GM23248 (cell line): ENCODE data around the gene SGMS1. TPM values are rescaled to one million over a fixed set of nuclear protein-coding genes. Genes with fewer than 3 reads are reported as not detected.
"Not testable (repeated sequence)": the region's sequence is repeated elsewhere in the genome, so short reads cannot be mapped to it uniquely, and the experiment has no call there.

Experiments used
- DNase-seq: peaks from one replicate; pipeline ENCODE4 v3.0.0-alpha.2; 2015
- H2AFZ ChIP-seq: fragments of 200-600 bp; sonication (generic); 2 replicates; pipeline ENCODE4 v1.6.1; 2016; ENCODE audit warnings: antibody characterized with exemption
- H3F3A ChIP-seq: fragments of 200-600 bp; sonication (generic); 2 replicates; pipeline ENCODE4 v1.6.1; 2016; ENCODE audit warnings: mild to moderate bottlenecking, antibody characterized with exemption, mixed run types; ENCODE audit not compliant: insufficient read depth
- H3K27ac ChIP-seq: fragments of 200-600 bp; sonication (generic); 2 replicates; pipeline ENCODE4 v1.5.1; 2016; ENCODE audit warnings: mild to moderate bottlenecking
- H3K27me3 ChIP-seq: fragments of 200-600 bp; sonication (generic); replicated peaks from 2 replicates; pipeline ENCODE4 v1.6.1; 2016; ENCODE audit warnings: mild to moderate bottlenecking; ENCODE audit not compliant: insufficient read depth
- H3K36me3 ChIP-seq: fragments of 200-600 bp; sonication (generic); 2 replicates; pipeline ENCODE4 v1.6.1; 2016; ENCODE audit warnings: low read depth, mild to moderate bottlenecking
- H3K4me1 ChIP-seq: fragments of 200-600 bp; sonication (generic); 2 replicates; pipeline ENCODE4 v1.6.1; 2016; ENCODE audit warnings: mild to moderate bottlenecking; ENCODE audit not compliant: insufficient read depth
- H3K4me2 ChIP-seq: fragments of 200-600 bp; sonication (generic); one replicate; pipeline ENCODE4 v1.6.1; 2016; ENCODE audit warnings: mild to moderate bottlenecking; ENCODE audit not compliant: unreplicated experiment
- H3K4me3 ChIP-seq: fragments of 200-600 bp; sonication (generic); 2 replicates; pipeline ENCODE4 v1.5.1; 2016; ENCODE audit warnings: mild to moderate bottlenecking
- H3K79me2 ChIP-seq: fragments of 200-600 bp; sonication (generic); 2 replicates; pipeline ENCODE4 v1.6.1; 2016; ENCODE audit warnings: mild to moderate bottlenecking; ENCODE audit not compliant: insufficient read depth
- H3K9ac ChIP-seq: fragments of 200-600 bp; sonication (generic); 2 replicates; pipeline ENCODE4 v1.6.1; 2016; ENCODE audit warnings: mild to moderate bottlenecking
- H3K9me2 ChIP-seq: fragments of 200-600 bp; sonication (generic); 2 replicates; pipeline ENCODE4 v1.6.1; 2016; ENCODE audit warnings: mixed run types, mild to moderate bottlenecking, moderate library complexity; ENCODE audit not compliant: insufficient read depth
- H3K9me3 ChIP-seq: fragments of 200-600 bp; sonication (generic); one replicate; pipeline ENCODE4 v1.6.1; 2017; ENCODE audit warnings: low read depth
- H4K20me1 ChIP-seq: fragments of 200-600 bp; sonication (generic); 2 replicates; pipeline ENCODE4 v1.6.0; 2016; ENCODE audit not compliant: insufficient read depth
- EZH2 ChIP-seq: fragments of 200-600 bp; sonication (generic); IDR thresholded peaks from 2 replicates; pipeline ENCODE4 v1.6.1; 2018; ENCODE audit warnings: antibody characterized with exemption, mild to moderate bottlenecking; ENCODE audit not compliant: insufficient read depth, poor library complexity, severe bottlenecking
- EZH2phosphoT487 ChIP-seq: fragments of 200-600 bp; sonication (generic); IDR thresholded peaks from 2 replicates; pipeline ENCODE4 v1.6.1; 2018; ENCODE audit warnings: antibody characterized with exemption, moderate library complexity, mild to moderate bottlenecking, low read depth; ENCODE audit not compliant: insufficient read depth
- WGBS, 2 experiments: methylation state at CpG; one replicate each; pipeline ENCODE4 v1.1.6; 2015 to 2017; ENCODE audit warnings: low lambda C conversion rate in 2 of 2, low coverage in 1 of 2; ENCODE audit errors: missing lambda C conversion rate in 2 of 2; 5-methylcytosine and 5-hydroxymethylcytosine counted together
- in situ Hi-C: fragments of 300-500 bp; cut with MboI; formaldehyde crosslinking; loops from 2 replicates; pipeline ENCODE4 v1.15.0; 2020
- polyA plus RNA-seq: library from polyadenylated mRNA; unstranded; fragments of >200 nt; fragmentation: Nextera tagmentation; extraction: Ambion mirVana; gene quantifications from 2 replicates; pipeline ENCODE4 v1.2.1, GENCODE V29; 2016
- total RNA-seq: library from RNA; depleted of rRNA; stranded (reverse); fragments of >200 nt; shearing (Covaris generic); gene quantifications from 2 replicates; pipeline ENCODE4 v1.2.3, GENCODE V29; 2014

Gene SGMS1
- total and polyA plus RNA-seq, 2 experiments from 2014 or later = 22.7 to 53.6 TPM

DNA sequence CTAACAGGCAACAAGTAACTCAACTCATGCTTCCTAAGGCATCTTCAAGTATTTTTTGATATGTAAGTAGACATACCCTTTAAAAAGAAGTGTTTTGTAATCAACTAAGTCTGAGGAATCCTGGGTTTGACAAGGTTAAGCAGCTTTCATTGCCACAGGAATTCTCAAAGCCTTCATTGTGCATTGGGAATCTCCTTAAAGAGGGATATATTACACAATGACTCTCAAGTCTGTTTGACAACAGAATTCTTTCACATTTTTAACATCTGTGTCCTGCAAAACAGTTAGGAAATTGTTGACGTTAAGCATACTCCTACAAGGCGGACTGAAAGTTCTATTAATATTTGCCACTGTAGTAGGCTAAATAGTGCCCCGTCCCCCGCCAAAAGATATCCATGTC is 71.4 kb downstream of the SGMS1 start:
- TF ChIP-seq EZH2 = no peak
- TF ChIP-seq EZH2phosphoT487 = no peak
- peak overlapping the region; percentile 17 for H3K4me2 ChIP-seq
- no peak overlapping the region for H2AFZ ChIP-seq
- H3K4me1 ChIP-seq = peaks cover 44% of the 10 kb centered on the region
- in situ Hi-C loops = no loop called here
- peak overlapping the region; percentile 38 for H3K27ac ChIP-seq
- no peaks in the 10 kb centered on the region for H4K20me1 ChIP-seq
- H3K9me3 ChIP-seq = no peaks in the 10 kb centered on the region
- H3K9ac ChIP-seq = no peak overlapping the region
- H3K4me3 ChIP-seq = no peak overlapping the region
- H3K79me2 ChIP-seq = peaks cover 23% of the 10 kb centered on the region
- H3K27me3 ChIP-seq = no peaks in the 10 kb centered on the region
- H3K36me3 ChIP-seq = no peaks in the 10 kb centered on the region
- 67 to 71% methylated on average over 4 of the region's 4 CpGs for WGBS, 2 experiments
- H3K9me2 ChIP-seq = no peaks in the 10 kb centered on the region
- H3F3A ChIP-seq = peaks cover 20% of the 10 kb centered on the region
- peak; percentile 65 for DNase-seq

DNA sequence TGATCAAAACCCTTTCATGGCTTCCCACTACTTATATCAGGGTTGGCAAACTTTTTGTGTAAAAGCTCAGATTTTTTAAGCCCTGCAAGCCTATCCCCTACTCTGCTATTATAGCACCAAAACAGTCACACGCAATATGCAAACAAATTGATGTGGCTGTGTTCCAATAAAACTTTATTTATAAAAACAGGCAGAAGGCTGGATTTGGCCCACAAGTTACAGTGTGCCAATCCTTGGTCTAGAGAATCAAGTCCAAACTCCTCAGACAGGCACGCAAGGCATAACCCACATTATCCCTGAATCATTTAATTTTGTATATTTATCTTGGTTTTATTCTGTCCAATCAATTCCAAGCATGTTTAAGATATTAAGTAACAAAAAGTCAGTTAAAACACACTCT is 71.9 kb downstream of the SGMS1 start:
- Histone ChIP-seq H3K4me2 (peak overlapping the region; percentile 17), H3K79me2 (peaks cover 25% of the 10 kb centered on the region), H3K4me3 (no peak overlapping the region), H3K9me2 (no peaks in the 10 kb centered on the region), H3K9me3 (no peaks in the 10 kb centered on the region), H3K9ac (no peak overlapping the region), H3K36me3 (no peaks in the 10 kb centered on the region), H3K27ac (peak overlapping the region; percentile 38), H3K4me1 (peaks cover 40% of the 10 kb centered on the region), H3F3A (peaks cover 19% of the 10 kb centered on the region), H2AFZ (no peak overlapping the region), H4K20me1 (no peaks in the 10 kb centered on the region), H3K27me3 (no peaks in the 10 kb centered on the region)
- peak; percentile 43 for DNase-seq
- 89 to 91% methylated on average over 2 of the region's 2 CpGs for WGBS, 2 experiments
- in situ Hi-C loops = no loop called here
- TF ChIP-seq EZH2 (no peak), EZH2phosphoT487 (no peak)

DNA sequence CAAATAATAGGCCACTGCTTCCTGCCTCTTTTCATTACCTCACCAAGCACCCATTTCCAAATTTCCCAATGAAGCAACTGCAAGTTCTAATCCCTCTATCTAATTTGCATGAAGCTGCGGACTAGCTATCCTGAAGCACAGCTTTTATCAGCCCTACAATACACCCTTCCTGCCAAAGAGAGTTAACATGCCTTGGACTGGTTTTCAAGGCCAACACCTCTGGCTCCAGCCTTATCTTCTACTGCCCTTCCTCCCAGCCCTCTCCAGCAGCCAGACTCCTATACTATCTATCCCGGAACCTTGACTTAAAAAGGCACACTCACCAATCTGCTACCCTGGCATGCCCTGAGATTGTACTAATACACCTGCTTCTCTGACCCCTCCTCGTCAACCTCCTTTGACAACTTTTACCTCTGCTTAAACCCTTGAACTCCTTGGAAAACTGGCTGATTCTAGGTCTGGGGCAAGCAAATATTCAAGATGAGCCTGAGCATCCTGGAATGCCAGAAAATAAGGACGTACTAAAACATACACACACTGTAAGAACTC is 73.4 kb downstream of the SGMS1 start:
- Histone ChIP-seq H3K9ac (no peak overlapping the region), H4K20me1 (no peaks in the 10 kb centered on the region), H3K4me1 (peaks cover 25% of the 10 kb centered on the region), H3K9me3 (no peaks in the 10 kb centered on the region), H3F3A (peaks cover 16% of the 10 kb centered on the region), H3K27me3 (no peaks in the 10 kb centered on the region), H3K36me3 (no peaks in the 10 kb centered on the region), H3K79me2 (peaks cover 25% of the 10 kb centered on the region), H2AFZ (no peak overlapping the region), H3K27ac (no peak overlapping the region), H3K9me2 (no peaks in the 10 kb centered on the region), H3K4me2 (no peak overlapping the region), H3K4me3 (no peak overlapping the region)
- 86 to 89% methylated on average over 4 of the region's 4 CpGs for WGBS, 2 experiments
- in situ Hi-C loops = no loop called here
- no peak for DNase-seq
- TF ChIP-seq EZH2 (no peak), EZH2phosphoT487 (no peak)

DNA sequence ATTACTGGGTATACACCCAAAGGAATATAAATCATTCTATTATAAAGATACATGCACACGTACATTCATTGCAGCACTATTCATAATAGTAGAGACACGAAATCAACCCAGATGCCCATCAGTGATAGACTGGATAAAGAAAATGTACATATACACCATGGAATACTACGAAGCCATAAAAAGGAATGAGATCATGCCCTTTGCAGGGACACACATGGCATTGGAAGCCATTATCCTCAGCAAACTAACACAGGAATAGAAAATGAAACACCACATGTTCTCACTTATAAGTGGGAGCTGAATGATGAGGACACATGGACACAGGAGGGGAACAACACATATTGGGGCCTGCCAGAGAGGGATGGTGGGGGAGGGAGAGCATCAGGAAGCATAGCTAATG is 74.6 kb downstream of the SGMS1 start:
- DNase-seq, H3F3A ChIP-seq, H3K9me3 ChIP-seq, H4K20me1 ChIP-seq, H3K9me2 ChIP-seq, H2AFZ ChIP-seq, H3K36me3 ChIP-seq, H3K27me3 ChIP-seq, H3K27ac ChIP-seq, H3K9ac ChIP-seq, H3K4me3 ChIP-seq, H3K4me2 ChIP-seq, in situ Hi-C loops: not testable (repeated sequence)
- WGBS, 2 experiments = 76 to 80% methylated on average over 3 of the region's 3 CpGs
- H3K4me1 ChIP-seq = peaks cover 14% of the 10 kb centered on the region
- peaks cover 25% of the 10 kb centered on the region for H3K79me2 ChIP-seq

DNA sequence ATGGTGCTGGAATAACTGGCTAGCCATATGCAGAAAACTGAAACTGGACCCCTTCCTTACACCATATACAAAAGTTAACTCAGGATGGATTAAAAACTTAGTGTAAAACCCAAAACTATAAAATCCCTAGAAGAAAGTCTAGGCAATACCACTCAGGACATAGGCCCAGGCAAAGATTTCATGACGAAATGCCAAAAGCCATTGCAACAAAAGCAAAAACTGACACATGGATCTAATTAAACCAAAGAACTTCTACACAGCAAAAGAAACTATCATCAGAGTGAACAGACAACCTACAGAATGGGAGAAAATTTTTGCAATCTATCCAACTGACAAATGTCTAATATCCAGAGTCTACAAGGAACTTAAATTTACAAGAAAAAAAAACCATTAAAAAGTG is 75.3 kb downstream of the SGMS1 start:
- H3F3A ChIP-seq, H3K27me3 ChIP-seq, H2AFZ ChIP-seq, H3K27ac ChIP-seq, H3K9ac ChIP-seq, H3K4me2 ChIP-seq, H3K9me3 ChIP-seq, H3K36me3 ChIP-seq, H3K9me2 ChIP-seq, H4K20me1 ChIP-seq, H3K4me3 ChIP-seq, in situ Hi-C loops: not testable (repeated sequence)
- 31 to 38% methylated on average over 1 of the region's 1 CpG for WGBS, 2 experiments
- Histone ChIP-seq H3K79me2 (peaks cover 28% of the 10 kb centered on the region), H3K4me1 (peaks cover 14% of the 10 kb centered on the region)
- peak; percentile 47 for DNase-seq

DNA sequence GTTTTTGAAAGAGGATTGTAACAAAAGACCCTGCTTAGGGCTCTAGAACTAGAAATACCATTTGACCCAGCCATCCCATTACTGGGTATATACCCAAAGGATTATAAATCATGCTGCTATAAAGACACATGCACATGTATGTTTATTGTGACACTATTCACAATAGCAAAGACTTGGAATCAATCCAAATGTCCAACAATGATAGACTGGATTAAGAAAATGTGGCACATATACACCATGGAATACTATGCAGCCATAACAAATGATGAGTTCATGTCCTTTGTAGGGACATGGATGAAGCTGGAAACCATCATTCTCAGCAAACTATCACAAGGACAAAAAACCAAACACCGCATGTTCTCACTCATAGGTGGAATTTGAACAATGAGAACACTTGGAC is 77.5 kb downstream of the SGMS1 start:
- H2AFZ ChIP-seq, H3K9ac ChIP-seq, H3K4me1 ChIP-seq, H3F3A ChIP-seq, H3K4me2 ChIP-seq, DNase-seq, H3K9me3 ChIP-seq, H3K27me3 ChIP-seq, in situ Hi-C loops, H3K9me2 ChIP-seq, H3K27ac ChIP-seq, H4K20me1 ChIP-seq, H3K4me3 ChIP-seq, H3K36me3 ChIP-seq: not testable (repeated sequence)
- 100% methylated on average over 1 of the region's 1 CpG for WGBS, 2 experiments
- peaks cover 31% of the 10 kb centered on the region for H3K79me2 ChIP-seq
